ENCODE results near the gene ZNF205.

Gene ZNF205

GRCh38 chr16:3143189-3143588 is 30.8 kb downstream of the ZNF205 start:
- no peak overlapping the region for H3K4me3 ChIP-seq (replicated peaks; ENCODE audit: low read depth, low read length)
- DNase-seq (ENCODE audit: extremely low read depth, low read depth): no peak
- TF ChIP-seq CTCF (IDR thresholded peaks at IDR 0.05; ENCODE audit: low read depth, low read length, missing control alignments): no peak

- no peak overlapping the region for H3K4me3 ChIP-seq (replicated peaks; ENCODE audit: low read depth, low read length)
- no peak for TF ChIP-seq CTCF (IDR thresholded peaks at IDR 0.05; ENCODE audit: low read depth, low read length, missing control alignments)
- DNase-seq (ENCODE audit: extremely low read depth, low read depth): no peak
Measured at GRCh38 chr16:3143598-3144320, 31.4 kb downstream of the ZNF205 start.

GRCh38 chr16:3144321-3144983 is 32.1 kb downstream of the ZNF205 start:
- no peak for DNase-seq (ENCODE audit: extremely low read depth, low read depth)

GRCh38 chr16:3145151-3145550 is 32.8 kb downstream of the ZNF205 start:
- no peak for TF ChIP-seq CTCF (IDR thresholded peaks at IDR 0.05; ENCODE audit: low read depth, low read length, missing control alignments)
- no peak for DNase-seq (ENCODE audit: extremely low read depth, low read depth)
- H3K4me3 ChIP-seq (replicated peaks; ENCODE audit: low read depth, low read length): no peak overlapping the region

More at GRCh38 chr16:3144321-3144983, 32.1 kb downstream of the ZNF205 start:
- no peak overlapping the region for H3K4me3 ChIP-seq (replicated peaks; ENCODE audit: low read depth, low read length)
- no peak for TF ChIP-seq CTCF (IDR thresholded peaks at IDR 0.05; ENCODE audit: low read depth, low read length, missing control alignments)

GRCh38 chr16:3145660-3146059 is 33.3 kb downstream of the ZNF205 start:
- no peak for TF ChIP-seq CTCF (IDR thresholded peaks at IDR 0.05; ENCODE audit: low read depth, low read length, missing control alignments)
- no peak for DNase-seq (ENCODE audit: extremely low read depth, low read depth)
- no peak overlapping the region for H3K4me3 ChIP-seq (replicated peaks; ENCODE audit: low read depth, low read length)

- H3K4me3 ChIP-seq (replicated peaks; ENCODE audit: low read depth, low read length): no peak overlapping the region
- DNase-seq (ENCODE audit: extremely low read depth, low read depth): no peak
- no peak for TF ChIP-seq CTCF (IDR thresholded peaks at IDR 0.05; ENCODE audit: low read depth, low read length, missing control alignments)
Measured at GRCh38 chr16:3147046-3147756, 34.8 kb downstream of the ZNF205 start.

All from HFF-Myc (cell line).